22Rv1 (cell line): ENCODE results near the gene OTOF.

ENCODE experiments used
- H3K27ac ChIP-seq: fragments of 450-650 bp; 2 replicates; pipeline ENCODE4 v1.5.1; 2017
- CTCF ChIP-seq: fragments of 450-650 bp; IDR thresholded peaks from 2 replicates; pipeline ENCODE4 v1.5.1; 2017; ENCODE audit warnings: mild to moderate bottlenecking
- ZFX ChIP-seq: fragments of 450-650 bp; IDR thresholded peaks from 2 replicates; pipeline ENCODE4 v1.6.1; 2017; ENCODE audit warnings: antibody characterized with exemption, borderline replicate concordance

OTOF gene

GRCh38 chr2:26492749-26493515, 15.0 kb upstream of the OTOF start:
- H3K27ac ChIP-seq, result no peak overlapping the region
- TF ChIP-seq CTCF, result no peak

- no peak for TF ChIP-seq CTCF
- TF ChIP-seq ZFX, result no peak
- no peak overlapping the region for H3K27ac ChIP-seq
Observed at GRCh38 chr2:26491563-26492167, 13.7 kb upstream of the OTOF start.

- TF ChIP-seq ZFX (no peak), CTCF (no peak)
- no peak overlapping the region for H3K27ac ChIP-seq
Observed at GRCh38 chr2:26489213-26489850, 11.4 kb upstream of the OTOF start.

- TF ChIP-seq CTCF (no peak), ZFX (no peak)
- no peak overlapping the region for H3K27ac ChIP-seq
Observed at GRCh38 chr2:26488463-26489212, 10.7 kb upstream of the OTOF start.

GRCh38 chr2:26487192-26487591, 9.3 kb upstream of the OTOF start:
- no peak for TF ChIP-seq ZFX
- TF ChIP-seq CTCF, result no peak
- no peak overlapping the region for H3K27ac ChIP-seq

GRCh38 chr2:26486789-26487188, 8.9 kb upstream of the OTOF start:
- TF ChIP-seq CTCF (no peak), ZFX (no peak)
- no peak overlapping the region for H3K27ac ChIP-seq
